ENCODE results near the gene UBE2E1.
"Not testable (repeated sequence)": the region's sequence is repeated elsewhere in the genome, so short reads cannot be mapped to it uniquely, and the experiment has no call there.

Gene UBE2E1

DNA sequence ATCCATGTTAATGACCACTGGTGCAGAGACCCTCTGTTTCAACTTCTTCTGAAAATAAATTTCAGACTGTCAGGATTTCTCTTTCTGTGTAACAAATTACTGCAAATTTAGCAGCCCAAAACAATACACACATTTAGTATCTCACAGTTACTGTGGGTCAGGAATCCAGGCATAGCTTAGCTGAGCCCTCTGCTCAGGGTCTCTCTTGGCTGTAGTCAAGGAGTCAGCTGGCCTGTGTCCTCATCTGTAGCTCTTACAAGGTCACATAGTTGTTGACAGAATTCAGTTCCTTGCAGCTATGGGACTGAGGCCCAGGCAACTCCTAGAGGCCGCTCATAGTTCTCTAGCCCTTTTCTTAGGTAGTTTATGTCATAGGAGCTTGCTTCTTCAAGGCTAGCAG lies 59.2 kb downstream of the UBE2E1 start:
- no peak for DNase-seq (ENCODE audit: low read depth)
- H3K4me3 ChIP-seq (ENCODE audit: low read length) = no peak overlapping the region
- TF ChIP-seq, protein P1, sequence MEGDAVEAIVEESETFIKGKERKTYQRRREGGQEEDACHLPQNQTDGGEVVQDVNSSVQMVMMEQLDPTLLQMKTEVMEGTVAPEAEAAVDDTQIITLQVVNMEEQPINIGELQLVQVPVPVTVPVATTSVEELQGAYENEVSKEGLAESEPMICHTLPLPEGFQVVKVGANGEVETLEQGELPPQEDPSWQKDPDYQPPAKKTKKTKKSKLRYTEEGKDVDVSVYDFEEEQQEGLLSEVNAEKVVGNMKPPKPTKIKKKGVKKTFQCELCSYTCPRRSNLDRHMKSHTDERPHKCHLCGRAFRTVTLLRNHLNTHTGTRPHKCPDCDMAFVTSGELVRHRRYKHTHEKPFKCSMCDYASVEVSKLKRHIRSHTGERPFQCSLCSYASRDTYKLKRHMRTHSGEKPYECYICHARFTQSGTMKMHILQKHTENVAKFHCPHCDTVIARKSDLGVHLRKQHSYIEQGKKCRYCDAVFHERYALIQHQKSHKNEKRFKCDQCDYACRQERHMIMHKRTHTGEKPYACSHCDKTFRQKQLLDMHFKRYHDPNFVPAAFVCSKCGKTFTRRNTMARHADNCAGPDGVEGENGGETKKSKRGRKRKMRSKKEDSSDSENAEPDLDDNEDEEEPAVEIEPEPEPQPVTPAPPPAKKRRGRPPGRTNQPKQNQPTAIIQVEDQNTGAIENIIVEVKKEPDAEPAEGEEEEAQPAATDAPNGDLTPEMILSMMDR (conservative IDR thresholded peaks at IDR 0.05; ENCODE audit: low read length) = no peak

DNA sequence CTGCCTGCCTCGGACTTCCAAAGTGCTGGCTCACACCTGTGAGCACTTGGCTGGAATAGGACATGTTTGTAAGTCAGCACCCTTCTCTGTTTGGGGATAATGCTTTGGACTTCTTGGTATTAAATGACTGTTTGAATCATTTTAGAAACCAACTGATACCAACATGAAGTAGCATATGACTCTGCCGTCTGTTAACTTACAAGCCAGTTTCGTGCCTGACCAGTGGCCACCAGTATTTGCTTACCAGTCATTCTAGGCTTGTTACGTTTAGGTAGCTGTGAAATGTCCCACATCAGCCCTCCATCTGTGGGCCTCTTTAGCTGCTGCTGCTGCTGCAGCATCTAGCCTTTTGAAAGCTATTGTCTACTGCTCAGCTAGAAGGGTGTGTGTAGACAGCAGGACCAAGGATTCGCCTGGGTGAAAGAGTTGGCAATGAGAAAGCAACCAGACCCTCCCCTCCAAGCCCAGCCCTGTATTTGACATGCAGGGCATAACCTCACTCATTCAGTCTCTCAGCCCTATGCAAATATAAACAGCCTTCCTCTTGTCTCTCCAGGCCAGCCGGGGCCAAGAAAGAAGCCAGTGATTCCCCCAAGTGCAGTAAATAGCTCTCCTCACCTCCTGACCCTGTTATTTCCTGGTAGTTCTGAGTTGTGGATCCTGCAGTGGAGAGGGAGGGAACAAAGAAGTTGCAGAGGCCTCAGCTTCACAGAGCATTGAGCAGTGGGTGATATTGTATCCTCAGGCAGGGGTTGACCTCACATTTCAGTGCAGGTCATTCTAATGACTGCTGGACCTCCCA lies 60.0 kb downstream of the UBE2E1 start:
- DNase-seq (ENCODE audit: low read depth) = no peak
- no peak overlapping the region for H3K4me3 ChIP-seq (ENCODE audit: low read length)
- TF ChIP-seq, protein P1 (conservative IDR thresholded peaks at IDR 0.05; ENCODE audit: low read length) = no peak

DNA sequence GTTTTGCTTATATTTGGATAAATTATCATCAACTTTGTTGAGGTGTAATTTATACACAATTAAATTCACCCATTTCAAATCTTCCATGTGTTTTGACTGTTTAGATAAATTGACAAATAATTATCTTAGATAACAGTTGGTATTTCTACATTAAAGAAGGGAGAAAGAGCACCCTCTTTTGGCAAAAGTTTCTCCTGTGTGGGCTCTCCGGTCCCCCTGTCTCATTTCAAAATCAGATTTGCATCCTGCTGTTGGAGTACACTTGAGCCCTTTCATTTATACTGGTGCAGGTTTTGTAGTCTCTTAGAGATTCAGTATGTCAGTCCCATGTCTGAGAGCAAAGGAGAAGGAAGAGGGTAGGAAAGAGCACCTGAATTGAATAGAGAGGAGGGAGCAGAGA lies 61.6 kb downstream of the UBE2E1 start:
- DNase-seq (ENCODE audit: low read depth) = no peak
- TF ChIP-seq, protein P1 (conservative IDR thresholded peaks at IDR 0.05; ENCODE audit: low read length) = no peak
- no peak overlapping the region for H3K4me3 ChIP-seq (ENCODE audit: low read length)

DNA sequence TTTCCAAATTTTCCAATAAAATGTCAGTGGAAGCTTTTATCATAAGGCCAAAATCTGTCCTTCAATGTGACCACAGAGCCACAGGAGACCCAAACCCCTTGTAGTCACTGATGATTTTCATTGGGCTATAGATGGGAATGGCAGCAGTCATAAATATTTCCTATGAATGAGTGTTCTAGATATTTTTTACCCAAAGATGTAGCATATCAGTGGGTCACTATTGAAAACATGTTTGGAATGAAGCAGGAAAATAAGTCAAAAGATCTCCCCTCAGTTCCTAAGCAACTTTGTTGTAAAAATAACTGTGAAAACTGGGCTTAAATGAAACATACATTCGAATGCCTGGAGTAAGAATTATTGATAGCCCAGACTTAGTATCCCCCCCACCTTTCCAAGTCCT lies 62.1 kb downstream of the UBE2E1 start:
- TF ChIP-seq, protein P1 (conservative IDR thresholded peaks at IDR 0.05; ENCODE audit: low read length) = no peak
- DNase-seq (ENCODE audit: low read depth) = no peak
- H3K4me3 ChIP-seq (ENCODE audit: low read length) = no peak overlapping the region

DNA sequence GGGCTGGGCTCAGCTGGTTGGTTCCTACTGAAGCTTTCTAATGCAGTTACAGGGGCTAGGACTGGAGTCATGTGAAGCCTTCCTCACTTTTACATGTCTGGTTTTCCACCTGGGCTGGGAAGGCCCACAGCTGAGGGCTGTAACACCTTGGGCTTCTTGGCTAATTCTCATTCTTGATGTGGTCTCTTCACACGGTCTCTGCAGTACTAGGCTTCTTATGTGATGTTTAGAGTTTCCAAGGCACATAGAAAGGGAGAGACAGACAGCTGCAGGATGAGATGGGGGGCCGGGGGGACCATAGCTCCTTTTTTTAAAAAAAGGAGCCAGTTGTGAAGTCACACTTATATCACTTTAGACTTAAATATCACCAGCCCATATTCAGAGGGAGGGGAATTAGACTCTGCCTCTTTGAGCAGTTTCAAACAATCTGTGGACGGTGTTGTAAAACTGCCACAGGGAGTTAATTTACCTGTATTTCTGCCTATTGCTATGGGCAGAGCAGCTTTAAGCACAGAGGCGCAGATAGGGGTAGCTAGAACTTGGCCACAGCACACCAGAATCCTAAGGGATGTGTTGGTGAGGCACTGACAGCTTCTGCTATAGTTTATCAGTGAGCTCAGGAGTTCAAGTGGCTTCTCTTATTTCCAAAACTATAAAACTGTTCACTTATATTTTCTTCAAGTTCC lies 64.4 kb downstream of the UBE2E1 start:
- TF ChIP-seq, protein P1 (conservative IDR thresholded peaks at IDR 0.05; ENCODE audit: low read length) = no peak
- DNase-seq (ENCODE audit: low read depth) = no peak
- H3K4me3 ChIP-seq (ENCODE audit: low read length) = no peak overlapping the region

DNA sequence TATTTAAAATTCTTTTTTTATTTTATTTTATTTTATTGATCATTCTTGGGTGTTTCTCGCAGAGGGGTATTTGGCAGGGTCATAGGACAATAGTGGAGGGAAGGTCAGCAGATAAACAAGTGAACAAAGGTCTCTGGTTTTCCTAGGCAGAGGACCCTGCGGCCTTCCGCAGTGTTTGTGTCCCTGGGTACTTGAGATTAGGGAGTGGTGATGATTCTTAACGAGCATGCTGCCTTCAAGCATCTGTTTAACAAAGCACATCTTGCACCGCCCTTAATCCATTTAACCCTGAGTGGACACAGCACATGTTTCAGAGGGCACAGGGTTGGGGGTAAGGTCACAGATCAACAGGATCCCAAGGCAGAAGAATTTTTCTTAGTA lies 64.9 kb downstream of the UBE2E1 start:
- not testable (repeated sequence) for DNase-seq (ENCODE audit: low read depth)

DNA sequence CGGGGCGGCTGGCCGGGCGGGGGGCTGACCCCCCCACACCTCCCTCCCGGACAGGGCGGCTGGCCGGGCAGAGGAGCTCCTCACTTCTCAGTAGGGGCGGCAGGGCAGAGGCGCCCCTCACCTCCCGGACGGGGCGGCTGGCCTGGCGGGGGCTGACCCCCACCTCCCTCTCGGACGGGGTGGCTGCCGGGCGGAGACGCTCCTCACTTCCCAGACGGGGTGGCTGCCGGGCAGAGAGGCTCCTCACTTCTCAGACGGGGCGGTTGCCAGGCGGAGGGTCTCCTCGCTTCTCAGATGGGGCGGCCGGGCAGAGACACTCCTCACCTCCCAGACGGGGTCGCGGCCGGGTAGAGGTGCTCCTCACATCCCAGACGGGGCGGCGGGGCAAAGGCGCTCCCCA lies 65.6 kb downstream of the UBE2E1 start:
- H3K4me3 ChIP-seq (ENCODE audit: low read length); DNase-seq (ENCODE audit: low read depth): not testable (repeated sequence)

More for the DNA sequence above, 64.9 kb downstream of the UBE2E1 start:
- H3K4me3 ChIP-seq (ENCODE audit: low read length) = not testable (repeated sequence)

DNA sequence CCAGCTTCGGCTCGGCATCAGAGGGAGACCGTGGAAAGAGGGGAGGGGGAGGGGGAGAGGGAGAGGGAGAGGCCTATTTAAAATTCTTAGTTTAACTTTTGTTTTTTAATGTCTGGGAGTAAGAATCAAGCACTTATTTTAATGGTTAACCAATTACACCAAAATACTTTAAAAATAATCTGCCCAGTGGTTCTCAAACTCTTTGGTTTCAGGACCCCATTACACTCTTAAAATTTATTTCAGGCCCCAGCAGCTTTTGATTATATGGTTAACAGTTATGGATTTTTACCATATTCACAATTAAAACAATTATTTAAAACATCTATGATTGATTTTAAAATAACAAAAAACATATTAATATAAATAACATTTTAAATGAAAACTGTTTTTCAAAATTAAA lies 66.6 kb downstream of the UBE2E1 start:
- TF ChIP-seq, protein P1 (conservative IDR thresholded peaks at IDR 0.05; ENCODE audit: low read length) = no peak
- DNase-seq (ENCODE audit: low read depth) = no peak
- no peak overlapping the region for H3K4me3 ChIP-seq (ENCODE audit: low read length)

Measured in AG10803 (cell line).